Inflammatory macrophage treated with lipopolysaccharide for 4 hours (primary cell): ENCODE data around the gene HS6ST2.

Source experiments
- DNase-seq: peaks from one replicate; pipeline ENCODE4 v3.0.0-alpha.2; 2020

The HS6ST2 gene

GRCh38 chrX:132778917-132779316 lies 179.5 kb downstream of the HS6ST2 start:
- no peak for DNase-seq

DNA sequence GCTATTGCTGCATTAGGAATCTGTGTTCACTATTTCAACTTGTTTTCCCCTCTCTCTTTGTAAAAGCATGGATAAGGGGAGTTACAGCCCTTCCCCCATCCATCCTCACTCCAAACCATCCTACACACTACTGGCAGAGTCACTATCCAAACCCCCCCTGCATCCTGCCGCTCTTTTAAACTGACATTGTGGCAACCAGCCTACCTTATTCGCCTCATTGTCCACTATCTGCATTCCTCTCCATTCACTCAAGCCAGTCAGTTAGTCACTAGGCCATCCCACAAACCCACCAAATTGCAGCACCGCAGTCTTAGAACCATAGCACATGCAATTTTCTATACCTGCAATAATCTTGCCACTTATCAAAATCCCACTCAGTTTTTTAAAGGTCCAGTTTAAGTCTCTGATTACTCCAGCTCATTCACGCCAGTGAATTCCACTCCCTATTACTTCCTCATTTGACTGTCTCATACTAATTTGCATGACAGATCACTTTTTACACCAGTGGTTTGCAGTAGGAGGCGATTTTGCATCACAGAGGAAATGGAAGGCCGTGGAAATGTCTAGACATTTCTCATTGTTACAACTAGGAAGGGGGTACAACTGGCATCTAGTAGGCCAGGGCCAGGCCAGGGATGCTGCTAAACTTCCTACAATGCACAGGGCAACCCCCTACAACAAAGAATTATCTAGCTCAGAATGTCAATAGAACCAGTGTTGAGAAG lies 181.8 kb downstream of the HS6ST2 start:
- DNase-seq = peak; percentile 66

DNA sequence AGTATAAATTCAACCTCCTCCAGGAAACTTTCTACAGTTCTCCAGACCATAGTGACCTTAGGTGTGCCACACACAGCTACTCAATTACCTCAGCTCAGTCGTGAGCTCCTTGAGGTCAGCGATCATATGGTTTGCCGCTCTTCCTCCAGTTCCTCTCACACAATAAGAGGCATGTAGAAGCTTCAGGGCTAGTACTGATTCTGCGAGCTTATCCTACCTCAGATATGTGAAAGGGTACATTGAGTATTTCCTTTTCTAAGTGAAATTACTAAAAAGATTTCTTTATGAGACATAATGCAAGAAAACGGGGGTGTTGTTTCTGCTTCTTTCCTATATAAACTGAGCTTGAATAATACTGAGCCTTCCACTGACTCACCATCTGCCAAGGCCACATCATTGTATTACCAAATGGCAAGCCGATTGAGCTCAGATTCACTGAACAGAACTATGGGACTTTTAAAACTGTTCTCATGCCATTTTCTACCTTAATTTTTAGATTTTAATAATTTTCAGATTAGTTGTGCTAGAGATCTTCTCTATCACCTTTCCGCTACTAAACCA lies 183.1 kb downstream of the HS6ST2 start:
- peak; percentile 32 for DNase-seq

DNA sequence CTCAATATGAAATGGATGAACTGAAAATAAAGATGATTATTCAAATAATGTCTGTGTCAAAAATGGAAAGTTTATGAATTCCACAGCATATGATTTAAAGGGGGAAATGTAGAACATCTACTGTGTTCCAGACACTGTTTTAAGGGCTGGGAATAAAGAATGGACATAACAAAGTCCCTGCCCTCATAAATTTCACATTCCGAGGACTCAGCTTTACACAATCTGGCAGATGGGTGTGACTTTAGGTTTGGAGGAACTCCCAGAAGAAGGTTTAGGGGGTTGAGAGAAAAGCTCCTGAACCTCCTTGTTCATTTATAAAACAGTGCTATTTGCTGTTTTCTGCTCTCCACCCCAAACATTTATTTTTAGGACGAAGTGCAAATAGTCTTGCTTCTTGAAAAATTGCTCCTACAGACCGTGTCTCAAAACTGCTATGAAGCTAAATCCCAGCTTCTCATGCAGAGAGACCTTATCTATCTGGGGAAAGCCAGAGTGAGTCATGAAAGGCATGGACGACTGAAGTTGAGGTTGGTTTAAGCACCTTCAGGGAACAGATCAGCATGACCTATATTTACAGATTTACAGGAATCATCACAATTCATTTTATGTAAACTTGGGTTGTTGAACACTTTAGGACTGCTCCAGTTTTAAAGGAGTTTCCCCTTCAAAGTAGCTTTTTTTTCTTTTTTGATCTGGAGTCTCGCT lies 184.3 kb downstream of the HS6ST2 start:
- no peak for DNase-seq

GRCh38 chrX:132769609-132770008 lies 188.8 kb downstream of the HS6ST2 start:
- no peak for DNase-seq

DNA sequence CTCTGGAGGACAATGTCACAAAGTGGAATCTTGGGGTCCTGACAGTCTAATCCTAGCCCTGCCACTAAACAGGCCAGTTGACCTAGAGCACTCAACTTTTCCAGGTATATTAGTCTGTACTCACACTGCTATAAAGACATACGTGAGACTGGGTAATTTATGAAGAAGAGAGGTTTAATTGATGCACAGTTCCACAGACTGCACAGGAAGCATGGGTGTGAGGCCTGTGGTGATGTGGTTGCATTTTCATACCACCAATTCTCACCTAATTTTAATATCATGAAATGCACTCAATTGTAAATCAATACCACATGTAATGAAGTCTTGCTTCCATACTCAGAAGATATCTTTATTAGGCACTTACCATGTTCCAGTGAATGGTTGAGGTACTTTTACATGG lies 192.0 kb downstream of the HS6ST2 start:
- DNase-seq = no peak

DNA sequence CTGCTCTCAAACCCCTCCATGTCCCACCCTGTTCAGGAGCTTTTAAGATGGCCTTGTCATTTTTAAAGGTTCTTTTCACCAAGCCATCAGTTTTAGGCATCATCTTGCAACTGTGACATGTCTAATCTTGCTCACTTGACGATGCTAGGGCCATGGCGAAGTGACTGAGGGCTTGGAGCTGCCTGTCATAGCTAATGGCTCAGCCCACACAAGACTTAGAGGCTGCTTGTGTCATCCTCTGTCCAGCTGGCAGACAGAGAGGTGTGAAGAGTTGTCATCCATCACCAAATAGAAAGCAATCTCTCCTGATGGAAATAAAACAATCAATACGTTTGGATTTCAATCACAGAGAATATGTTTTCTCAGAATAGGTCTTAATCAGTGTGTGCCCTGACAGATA lies 194.9 kb downstream of the HS6ST2 start:
- no peak for DNase-seq

GRCh38 chrX:132758759-132759158 lies 199.7 kb downstream of the HS6ST2 start:
- no peak for DNase-seq

- no peak for DNase-seq
These were observed 201.3 kb downstream of the HS6ST2 start for GRCh38 chrX:132757066-132757623.

DNA sequence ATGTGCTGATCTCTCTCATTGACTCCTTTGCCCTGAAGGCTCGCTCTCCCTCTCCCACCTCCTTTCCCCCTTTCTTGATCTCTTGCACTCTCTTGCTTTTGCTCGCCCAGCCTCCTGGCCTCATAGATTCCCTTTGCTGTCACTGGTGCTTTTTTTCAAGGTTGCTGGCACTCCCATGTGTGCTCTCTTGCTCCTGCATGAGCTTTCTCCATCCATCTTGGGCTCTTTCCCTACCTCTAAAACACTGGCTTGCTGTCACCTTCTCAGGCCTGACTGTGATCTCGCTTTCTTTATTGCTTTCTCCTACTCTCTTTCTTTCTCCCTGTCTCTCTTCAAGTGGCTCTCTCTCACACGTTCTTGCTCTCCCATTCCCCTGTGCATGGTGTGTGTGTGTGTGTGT lies 202.0 kb downstream of the HS6ST2 start:
- no peak for DNase-seq

GRCh38 chrX:132751063-132751690 lies 207.3 kb downstream of the HS6ST2 start:
- no peak for DNase-seq

DNA sequence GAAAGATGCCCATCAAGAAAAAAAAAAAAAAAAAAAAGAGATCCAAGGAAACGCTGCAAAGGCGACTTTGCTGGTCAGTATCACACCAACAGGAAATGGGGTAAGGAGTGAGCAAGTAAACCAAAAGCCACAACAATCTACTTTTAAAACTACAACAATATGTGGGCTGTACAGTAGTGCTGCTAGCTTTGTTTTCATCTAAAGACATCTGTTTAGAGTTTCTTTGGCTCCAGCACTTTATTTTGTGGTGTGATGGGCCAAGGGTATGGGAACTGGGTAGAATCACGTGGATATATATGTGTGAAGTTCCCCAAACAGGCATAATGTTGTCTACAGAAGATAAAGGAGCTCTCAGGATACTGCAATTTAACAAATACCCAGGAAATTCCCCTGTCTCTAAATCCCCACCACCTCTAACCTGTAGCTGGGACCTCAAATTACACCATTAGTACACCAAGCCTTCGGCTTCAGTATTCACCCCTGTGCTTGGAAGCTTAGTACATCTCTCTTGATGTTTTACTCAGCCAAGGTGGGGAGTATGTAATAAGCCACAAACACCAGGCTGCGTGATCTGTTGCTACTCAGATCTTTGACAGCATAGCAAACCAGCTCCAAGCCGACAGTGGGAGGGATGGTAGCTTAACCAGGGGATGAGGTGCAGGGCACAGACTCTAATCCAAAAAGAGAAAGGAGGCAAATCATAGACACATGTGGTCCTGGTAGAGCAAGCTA lies 207.9 kb downstream of the HS6ST2 start:
- DNase-seq = peak; percentile 12

GRCh38 chrX:132749406-132749805 lies 209.0 kb downstream of the HS6ST2 start:
- no peak for DNase-seq

- DNase-seq = no peak
These were observed 209.5 kb downstream of the HS6ST2 start for GRCh38 chrX:132748909-132749308.

DNA sequence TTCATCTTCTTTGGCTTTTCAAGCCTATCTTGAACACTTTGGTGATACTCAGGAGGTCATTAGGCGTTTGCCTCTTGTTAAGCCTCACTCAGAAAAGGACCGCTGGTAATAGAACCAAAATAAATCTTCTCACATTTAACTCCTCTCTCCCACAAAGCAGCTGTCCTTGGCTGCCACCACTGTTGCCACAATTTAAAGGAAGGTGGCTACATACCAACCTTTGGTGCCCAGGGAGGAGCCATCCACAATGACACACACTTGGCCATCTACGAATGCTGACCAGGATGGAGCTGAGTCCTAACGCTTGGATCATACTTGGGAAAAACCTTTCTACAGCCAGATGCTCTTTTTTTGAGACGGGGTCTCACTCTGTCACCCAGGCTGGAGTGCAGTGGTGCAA lies 210.2 kb downstream of the HS6ST2 start:
- DNase-seq = no peak

DNA sequence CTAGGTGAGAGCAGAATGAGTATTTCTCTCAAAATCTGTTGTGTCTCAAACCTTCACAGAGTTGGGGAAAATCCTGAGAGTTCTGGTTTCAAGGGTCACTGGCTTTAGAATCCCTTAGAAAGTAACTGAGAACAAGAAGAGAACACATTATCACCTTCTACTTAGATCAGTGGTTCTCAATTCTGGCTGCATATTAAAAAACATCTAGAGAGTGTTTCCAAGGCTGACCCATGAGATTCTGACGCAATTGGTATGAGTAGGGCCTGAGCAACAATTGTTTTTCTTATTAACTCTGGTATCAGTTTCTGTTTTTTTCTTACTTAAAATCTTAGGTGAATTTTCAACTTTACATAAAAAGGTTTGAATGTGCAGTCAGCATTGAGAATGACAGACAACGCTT lies 212.8 kb downstream of the HS6ST2 start:
- no peak for DNase-seq

- DNase-seq = no peak
These were observed 214.0 kb downstream of the HS6ST2 start for GRCh38 chrX:132744470-132744869.

- DNase-seq = no peak
These were observed 215.3 kb downstream of the HS6ST2 start for GRCh38 chrX:132743086-132743485.

- peak; percentile 53 for DNase-seq
These were observed 216.2 kb downstream of the HS6ST2 start for GRCh38 chrX:132742246-132742645.

DNA sequence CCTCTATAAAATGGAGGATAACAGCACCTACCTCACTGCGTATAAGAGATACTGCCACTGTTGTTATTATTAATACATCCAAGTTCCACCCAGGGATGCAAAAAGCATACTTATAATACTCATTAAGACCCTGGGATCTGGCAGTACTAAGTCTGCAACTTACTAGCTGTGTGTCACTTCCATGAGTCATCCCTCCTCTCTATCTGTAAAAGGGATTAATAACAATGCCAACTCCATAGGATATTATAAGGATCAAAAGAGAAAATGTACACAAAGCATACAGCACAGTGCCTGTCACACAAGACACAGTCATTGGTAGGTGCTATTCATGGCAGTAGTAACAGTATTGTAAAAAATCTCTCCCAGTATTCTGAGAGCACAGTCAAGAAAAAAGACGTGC lies 216.7 kb downstream of the HS6ST2 start:
- no peak for DNase-seq

DNA sequence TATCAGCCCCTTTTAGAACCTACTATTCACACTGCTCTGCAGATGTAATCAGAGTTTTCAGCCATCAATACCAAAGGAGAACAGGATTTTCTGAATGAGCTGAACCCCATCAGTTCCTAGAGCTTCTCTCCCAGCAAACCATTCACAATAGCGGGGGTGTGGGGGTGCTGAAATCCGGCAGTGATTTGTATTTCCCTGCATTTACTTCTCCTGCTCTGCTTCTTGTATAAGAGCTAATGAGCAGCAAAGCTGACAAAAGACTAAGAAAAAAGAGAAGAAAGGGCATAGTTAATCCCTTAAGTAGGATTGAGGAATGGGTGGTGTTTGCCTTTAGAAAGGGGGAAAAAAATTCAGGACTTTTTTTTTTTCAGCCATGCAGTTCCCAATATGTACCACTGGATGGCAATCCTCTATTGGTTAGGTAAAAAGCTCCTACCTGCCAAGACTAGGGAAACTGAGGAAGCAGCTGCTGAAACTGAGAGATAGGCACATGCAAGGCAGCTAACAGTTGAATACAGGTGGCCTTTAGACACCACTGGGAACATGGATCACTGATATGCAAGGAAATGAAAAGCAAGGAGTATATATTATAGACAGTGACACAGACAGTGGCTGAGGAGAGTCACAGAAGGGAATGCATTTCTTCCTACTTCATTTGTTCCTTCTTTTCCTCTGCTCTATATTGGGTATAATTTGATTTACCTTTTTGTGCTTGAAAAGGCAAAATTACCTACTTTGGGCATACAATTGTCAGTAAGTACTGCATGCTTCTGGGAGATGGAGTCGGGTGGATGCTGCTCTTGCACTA lies 217.9 kb downstream of the HS6ST2 start:
- DNase-seq = no peak

DNA sequence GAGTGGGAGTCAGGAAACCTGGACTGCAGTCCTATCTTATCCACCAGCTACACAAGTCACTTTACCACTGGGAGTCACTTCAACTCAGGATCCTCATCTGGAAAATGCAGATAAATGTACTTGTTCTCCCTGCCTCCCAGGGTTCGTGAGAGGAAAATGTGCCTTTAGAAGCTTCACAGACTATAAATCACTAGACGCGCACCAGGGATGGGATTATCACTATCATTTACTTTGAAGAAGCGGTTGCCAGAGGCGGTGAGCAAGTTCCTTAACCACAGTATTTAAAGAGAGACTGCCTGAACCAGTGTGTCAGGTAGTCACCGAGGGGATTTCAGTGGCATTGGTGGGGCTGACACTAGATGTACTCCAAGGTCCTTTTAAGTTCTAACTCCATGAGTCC lies 219.5 kb downstream of the HS6ST2 start:
- no peak for DNase-seq
